GM12878 (cell line): ENCODE results near the gene KIF20A. TPM values are rescaled to one million over a fixed set of nuclear protein-coding genes. Genes with fewer than 3 reads are reported as not detected.

ENCODE experiments used
- ATAC-seq: fragments of 200-7000 bp; cut with Tn5 transposase; 3 replicates; pipeline ENCODE4 v1.9.1; 2020; ENCODE audit warnings: mild to moderate bottlenecking, moderate library complexity
- BruUV-seq: library from RNA; stranded (reverse); fragments of 400-500 nt; replicated peaks from 2 replicates; lab custom pipeline; 2021; lab: Mats Ljungman, UMichigan
- CTCF ChIA-PET: fragments of 300-600 bp; sonication (Branson Sonifier 250); formaldehyde crosslinking; extraction: SDS; loops from one replicate; lab custom pipeline; 2021; ENCODE audit warnings: inconsistent platforms; lab: Yijun Ruan, JAX
- POLR2A ChIA-PET: fragments of 350-600 bp; formaldehyde crosslinking; extraction: SDS; loops from one replicate; lab custom pipeline; 2021; ENCODE audit warnings: inconsistent platforms; lab: Charles Lee
- RAD21 ChIA-PET: fragments of 300-600 bp; sonication (Branson Sonifier 250); formaldehyde crosslinking; loops from one replicate; lab custom pipeline; 2023; ENCODE audit warnings: antibody characterized with exemption; ENCODE audit not compliant: unreplicated experiment; lab: Charles Lee
- SMC1A ChIA-PET: fragments of 300-600 bp; sonication (Branson Sonifier 250); formaldehyde crosslinking; loops from one replicate; lab custom pipeline; 2023; ENCODE audit not compliant: unreplicated experiment, uncharacterized antibody; lab: Charles Lee
- DNase-seq: peaks from one replicate; pipeline ENCODE4 v3.0.0-alpha.2; 2011; ENCODE audit warnings: low read depth, low spot score
- FAIRE-seq: peaks from 3 replicates; lab custom pipeline; 2011; peaks lifted over from hg19 to GRCh38; lab: Jason Lieb, UNC
- H2AFZ ChIP-seq: 2 replicates; pipeline ENCODE4 v1.6.0; 2011; ENCODE audit warnings: low read depth, low read length, control low read depth; ENCODE audit not compliant: control insufficient read depth
- H3K27ac ChIP-seq: 2 replicates; pipeline ENCODE4 v1.5.1; 2011; ENCODE audit warnings: control low read depth; ENCODE audit not compliant: control insufficient read depth, insufficient read depth
- H3K27me3 ChIP-seq, 2 experiments: replicated peaks in 1 of 2; 2 replicates each; pipeline versions ENCODE4 v1.6.0 to v1.6.1; 2011; ENCODE audit warnings: low read length in 1 of 2; ENCODE audit not compliant: control insufficient read depth in 2 of 2, insufficient read depth in 2 of 2
- H3K36me3 ChIP-seq, 2 experiments: 2 replicates each; pipeline ENCODE4 v1.5.1; 2011; ENCODE audit warnings: low read length in 1 of 2; ENCODE audit not compliant: control insufficient read depth in 2 of 2, insufficient read depth in 2 of 2
- H3K4me1 ChIP-seq: 2 replicates; pipeline ENCODE4 v1.6.1; 2011; ENCODE audit warnings: mild to moderate bottlenecking, low read length, moderate library complexity, mixed read lengths; ENCODE audit not compliant: control insufficient read depth, insufficient read depth
- H3K4me2 ChIP-seq: 2 replicates; pipeline ENCODE4 v1.6.0; 2011; ENCODE audit warnings: control low read depth; ENCODE audit not compliant: control insufficient read depth, insufficient read depth
- H3K4me3 ChIP-seq: fragments of 200-600 bp; sonication (generic); 2 replicates; pipeline ENCODE4 v1.5.1; 2016
- H3K79me2 ChIP-seq: 2 replicates; pipeline ENCODE4 v1.6.0; 2011; ENCODE audit warnings: low read length; ENCODE audit not compliant: control insufficient read depth, insufficient read depth
- H3K9ac ChIP-seq: 2 replicates; pipeline ENCODE4 v1.8.0; 2011; ENCODE audit warnings: low read length, control low read depth, mixed read lengths; ENCODE audit not compliant: control insufficient read depth, insufficient read depth
- H3K9me3 ChIP-seq: replicated peaks from 3 replicates; pipeline ENCODE4 v1.5.1; 2011; ENCODE audit warnings: mild to moderate bottlenecking, low read length; ENCODE audit not compliant: control insufficient read depth, insufficient read depth
- H4K20me1 ChIP-seq: 2 replicates; pipeline ENCODE4 v1.6.0; 2011; ENCODE audit not compliant: control insufficient read depth, insufficient read depth
- BRCA1 ChIP-seq: IDR thresholded peaks from 2 replicates; pipeline ENCODE4 v1.6.1; 2011; ENCODE audit warnings: low read depth, low read length, improper control_type of control experiment
- EP300 ChIP-seq, 2 experiments: fragments of 150-350 bp in 1 of 2; IDR thresholded peaks; 2 replicates each; pipeline ENCODE4 v1.6.1; 2011 to 2012; ENCODE audit warnings: low read depth in 2 of 2, low read length in 2 of 2, borderline replicate concordance in 1 of 2, improper control_type of control experiment in 1 of 2, inconsistent platforms in 1 of 2; ENCODE audit not compliant: control insufficient read depth in 1 of 2
- HDAC2 ChIP-seq: fragments of 200-600 bp; sonication (generic); IDR thresholded peaks from 2 replicates; pipeline ENCODE4 v1.6.1; 2017
- MTA2 ChIP-seq: fragments of 450-650 bp; IDR thresholded peaks from 2 replicates; pipeline ENCODE4 v1.6.1; 2016; ENCODE audit warnings: low read depth, mild to moderate bottlenecking, moderate library complexity
- NR2C1 ChIP-seq: fragments of 450-650 bp; IDR thresholded peaks from 2 replicates; pipeline ENCODE4 v1.6.1; 2017; ENCODE audit warnings: antibody characterized with exemption, mild to moderate bottlenecking, moderate library complexity
- WGBS: methylation state at CpG from one replicate; pipeline ENCODE4 v1.1.6; 2016; ENCODE audit warnings: low lambda C conversion rate; ENCODE audit not compliant: insufficient replicate concordance, insufficient coverage; ENCODE audit errors: missing lambda C conversion rate; 5-methylcytosine and 5-hydroxymethylcytosine counted together
- in situ Hi-C: fragments of 300-500 bp; cut with MboI; formaldehyde crosslinking; loops from 9 replicates; pipeline ENCODE4 v1.14.3; 2018; ENCODE audit warnings: mixed read lengths
- intact Hi-C: fragments of 100-400 bp; cut with micrococcal nuclease; formaldehyde crosslinking; loops from one replicate; pipeline ENCODE4 v1.14.2; 2022; ENCODE audit not compliant: unreplicated experiment
- polyA plus RNA-seq, 11 experiments: library from polyadenylated mRNA; depleted of rRNA in 4 of 11; unstranded in 6 of 11; stranded (reverse) in 5 of 11; fragments of >200 nt; fragmentation: Nextera tagmentation in 4 of 11; fragmentation: Illumina TruSeq in 1 of 11; extraction: Ambion mirVana in 4 of 11; extraction: Trizol in 1 of 11; gene quantifications; 1 replicate in 1 of 11; 2 replicates in 10 of 11; pipeline versions ENCODE4 v1.2.1 to v1.2.3, GENCODE V29; 2011 to 2016; ENCODE audit warnings: inconsistent platforms in 2 of 11, missing spikeins in 2 of 11, low read depth in 1 of 11
- total RNA-seq, 4 experiments: library from RNA; depleted of rRNA in 3 of 4; stranded (reverse); fragments of >200 nt in 3 of 4; fragmentation: Illumina TruSeq in 1 of 4; extraction: Trizol in 1 of 4; gene quantifications; 2 replicates each; pipeline versions ENCODE4 v1.2.1 to v1.2.3, GENCODE V29; 2013 to 2021
- TF ChIP-seq, protein P1 (sequence below): fragments of 450-650 bp; conservative IDR thresholded peaks from 2 replicates; pipeline ENCODE4 v1.6.1; 2017; ENCODE audit warnings: mild to moderate bottlenecking, moderate library complexity

Gene KIF20A
- total and polyA plus RNA-seq, 10 of the 15 experiments (the other 5 are each of a cell fraction or from before 2014, with no cell fraction given) = 20.7 to 61.9 (median 45.3) TPM

DNA sequence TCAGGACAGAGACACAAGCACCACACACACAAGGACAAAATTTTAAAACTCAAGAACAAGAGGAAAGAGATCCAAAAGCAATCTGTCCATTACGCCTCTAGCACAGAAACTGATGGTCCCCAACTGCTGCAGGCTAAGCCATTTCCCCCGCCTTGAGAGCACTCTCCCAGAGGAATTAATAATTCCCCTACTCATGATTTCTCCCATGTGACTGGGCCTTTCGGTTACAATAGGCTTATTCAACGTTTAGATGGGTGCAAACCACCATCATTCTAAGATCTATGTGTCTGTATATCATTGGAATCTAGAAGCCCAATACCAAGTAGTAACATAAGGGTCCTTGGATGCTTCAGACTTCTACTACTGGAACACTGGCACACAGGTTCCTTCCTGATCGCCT lies 19.2 kb upstream of the KIF20A start:
- CTCF ChIA-PET = no interaction called here

DNA sequence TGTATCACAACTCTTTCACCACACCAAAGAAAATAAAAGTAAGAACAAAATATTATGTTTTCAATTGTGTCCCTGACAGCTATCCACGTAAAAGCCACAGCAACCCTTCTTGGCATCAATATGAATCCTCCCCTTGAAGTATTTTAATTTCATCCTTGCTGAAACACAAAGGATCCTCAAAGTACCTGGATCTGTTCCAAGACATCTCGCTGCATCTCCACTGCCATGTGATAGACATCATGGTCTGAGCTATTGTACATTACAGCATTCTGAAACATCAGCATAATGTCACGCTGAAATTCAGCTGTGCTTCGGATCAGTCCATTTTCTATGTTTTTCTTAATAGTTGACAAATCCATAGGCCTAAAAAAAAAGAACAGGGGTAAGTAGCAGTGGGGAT lies 18.2 kb upstream of the KIF20A start:
- Histone ChIP-seq H3K9me3 (no peaks in the 10 kb centered on the region), H3K36me3 (peaks cover 21 to 47% of the 10 kb centered on the region in 2 experiments), H3K27me3 (no peaks in the 10 kb centered on the region), H4K20me1 (no peaks in the 10 kb centered on the region), H3K4me1 (no peaks in the 10 kb centered on the region), H2AFZ (no peak overlapping the region), H3K9ac (no peak overlapping the region), H3K4me2 (no peak overlapping the region), H3K79me2 (no peaks in the 10 kb centered on the region), H3K27ac (no peak overlapping the region), H3K4me3 (no peak overlapping the region)
- DNase-seq = no peak
- WGBS = 96% methylated on average over 4 of the region's 4 CpGs
- in situ Hi-C loops = no loop called here
- RAD21 ChIA-PET = no interaction called here
- TF ChIP-seq EP300 (IDR thresholded peaks at IDR 0.05; ENCODE audit: borderline replicate concordance in 1 of 2, control insufficient read depth in 1 of 2, low read depth in 2 of 2, low read length in 2 of 2) = no peak
- TF ChIP-seq BRCA1 = no peak
- FAIRE-seq = no peak
- POLR2A ChIA-PET = no interaction called here
- no peak for ATAC-seq
- intact Hi-C loops = no loop called here
- CTCF ChIA-PET = no interaction called here
- SMC1A ChIA-PET = no interaction called here
- no TSS peak for BruUV-seq

More for the DNA sequence above, 19.2 kb upstream of the KIF20A start:
- H3K4me2 ChIP-seq = no peak overlapping the region
- POLR2A ChIA-PET = no interaction called here
- BruUV-seq = no TSS peak
- no peak overlapping the region for H3K9ac ChIP-seq
- RAD21 ChIA-PET = no interaction called here
- WGBS = 77% methylated on average over 5 of the region's 5 CpGs
- TF ChIP-seq HDAC2 (no peak), NR2C1 (no peak), MTA2 (no peak)
- TF ChIP-seq, protein P1, sequence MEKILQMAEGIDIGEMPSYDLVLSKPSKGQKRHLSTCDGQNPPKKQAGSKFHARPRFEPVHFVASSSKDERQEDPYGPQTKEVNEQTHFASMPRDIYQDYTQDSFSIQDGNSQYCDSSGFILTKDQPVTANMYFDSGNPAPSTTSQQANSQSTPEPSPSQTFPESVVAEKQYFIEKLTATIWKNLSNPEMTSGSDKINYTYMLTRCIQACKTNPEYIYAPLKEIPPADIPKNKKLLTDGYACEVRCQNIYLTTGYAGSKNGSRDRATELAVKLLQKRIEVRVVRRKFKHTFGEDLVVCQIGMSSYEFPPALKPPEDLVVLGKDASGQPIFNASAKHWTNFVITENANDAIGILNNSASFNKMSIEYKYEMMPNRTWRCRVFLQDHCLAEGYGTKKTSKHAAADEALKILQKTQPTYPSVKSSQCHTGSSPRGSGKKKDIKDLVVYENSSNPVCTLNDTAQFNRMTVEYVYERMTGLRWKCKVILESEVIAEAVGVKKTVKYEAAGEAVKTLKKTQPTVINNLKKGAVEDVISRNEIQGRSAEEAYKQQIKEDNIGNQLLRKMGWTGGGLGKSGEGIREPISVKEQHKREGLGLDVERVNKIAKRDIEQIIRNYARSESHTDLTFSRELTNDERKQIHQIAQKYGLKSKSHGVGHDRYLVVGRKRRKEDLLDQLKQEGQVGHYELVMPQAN = no peak
- TF ChIP-seq, all 136 proteins: peak for 0
- no peaks in the 10 kb centered on the region for H3K79me2 ChIP-seq
- H2AFZ ChIP-seq = no peak overlapping the region
- no peaks in the 10 kb centered on the region for H3K9me3 ChIP-seq
- FAIRE-seq (no peak), DNase-seq (no peak), ATAC-seq (no peak)
- no peak overlapping the region for H3K4me3 ChIP-seq
- no peaks in the 10 kb centered on the region for H3K4me1 ChIP-seq
- no peaks in the 10 kb centered on the region for H3K27me3 ChIP-seq
- in situ Hi-C loops = no loop called here
- peaks cover 14 to 39% of the 10 kb centered on the region in 2 experiments for H3K36me3 ChIP-seq
- SMC1A ChIA-PET = interaction anchor here (1.0 kb wide), 1 partner anchor 120 kb away, joined by 3 read pairs; no protein-coding TSS in a partner anchor
- H3K27ac ChIP-seq = no peak overlapping the region
- H4K20me1 ChIP-seq = no peaks in the 10 kb centered on the region
- intact Hi-C loops = no loop called here
